GM19395 (cell line): ENCODE results near the gene AUTS2.

Source experiments
- ATAC-seq: cut with Tn5 transposase; IDR thresholded peaks from one replicate; pipeline ENCODE4 v1.9.1; 2021; ENCODE audit warnings: mild to moderate bottlenecking, moderate library complexity; ENCODE audit not compliant: unreplicated experiment

The AUTS2 gene

DNA sequence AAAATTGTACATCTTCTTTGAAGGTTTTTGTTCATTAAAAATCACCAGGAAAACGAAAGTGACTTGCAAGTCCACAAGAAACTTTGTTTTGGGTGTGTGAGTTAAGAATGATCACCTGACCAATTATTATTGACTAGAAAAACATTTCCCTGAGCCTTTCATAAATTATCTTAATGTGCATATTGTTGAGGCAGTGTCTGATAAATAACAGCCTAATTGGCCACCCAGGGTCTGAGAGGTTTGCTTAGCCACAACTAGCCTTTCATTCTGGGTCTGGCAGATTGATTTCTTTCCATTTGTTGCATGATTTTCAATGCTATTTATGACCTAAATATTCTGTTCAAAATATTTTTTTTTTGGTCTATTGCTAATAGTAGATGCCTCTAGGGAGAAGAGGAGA lies 152.8 kb downstream of the AUTS2 start:
- no peak for ATAC-seq

DNA sequence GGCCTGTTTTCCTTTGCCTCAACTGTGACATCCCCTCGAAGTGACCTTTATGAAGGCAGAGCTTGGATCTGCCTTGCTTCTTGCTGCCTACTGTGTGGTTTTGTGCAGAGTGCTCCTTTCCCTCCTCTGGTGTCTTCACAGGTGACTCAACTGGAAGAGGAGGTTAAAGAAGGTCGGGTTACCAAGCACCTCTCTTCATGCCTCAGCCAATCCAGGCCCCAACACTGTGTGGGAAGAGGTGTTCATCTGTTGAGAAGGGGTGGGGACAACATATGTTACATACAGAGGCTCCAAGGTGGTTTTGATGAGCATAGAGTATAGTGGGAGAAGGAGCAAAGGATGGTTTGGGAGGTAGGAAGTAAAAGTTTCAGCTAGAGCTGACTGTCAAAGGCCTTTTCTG lies 155.7 kb downstream of the AUTS2 start:
- ATAC-seq = no peak

DNA sequence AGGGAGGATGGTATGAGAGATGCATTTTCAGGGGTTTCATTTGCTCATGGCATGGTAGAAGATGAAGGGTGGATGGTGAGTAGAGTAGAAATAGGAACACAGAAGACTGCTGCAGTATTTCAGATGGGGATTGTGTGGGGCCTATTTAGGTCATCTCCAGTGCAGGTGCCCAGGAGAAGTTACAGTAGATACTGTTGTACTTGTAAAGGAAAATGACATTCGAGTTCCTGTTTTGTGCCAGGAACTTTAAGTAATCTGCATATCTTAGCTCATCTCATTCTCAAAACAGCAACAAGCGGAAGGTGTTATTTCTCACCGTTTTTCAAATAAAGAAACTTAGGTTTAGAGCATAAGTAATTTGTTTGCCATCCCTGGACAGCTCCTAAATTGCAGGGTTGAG lies 156.2 kb downstream of the AUTS2 start:
- no peak for ATAC-seq

DNA sequence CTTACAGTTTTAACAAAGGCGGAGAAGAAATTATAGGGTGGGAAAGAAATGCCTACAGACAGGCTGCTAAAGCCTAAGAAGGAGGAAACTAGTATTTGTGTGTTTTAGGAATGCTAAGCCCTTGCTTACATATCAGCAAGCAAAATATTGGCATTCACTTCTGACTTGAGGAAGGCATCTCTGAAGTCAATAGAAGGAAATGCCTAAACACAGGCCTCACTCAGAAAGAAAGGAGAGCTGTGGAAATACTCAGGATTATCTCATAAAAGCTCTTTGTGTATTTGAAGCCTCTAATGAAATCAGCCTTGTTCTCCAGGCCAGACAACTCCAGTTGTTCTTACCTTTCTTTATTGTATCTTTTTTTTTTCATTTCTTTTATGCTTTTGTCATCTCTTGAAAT lies 158.0 kb downstream of the AUTS2 start:
- no peak for ATAC-seq

DNA sequence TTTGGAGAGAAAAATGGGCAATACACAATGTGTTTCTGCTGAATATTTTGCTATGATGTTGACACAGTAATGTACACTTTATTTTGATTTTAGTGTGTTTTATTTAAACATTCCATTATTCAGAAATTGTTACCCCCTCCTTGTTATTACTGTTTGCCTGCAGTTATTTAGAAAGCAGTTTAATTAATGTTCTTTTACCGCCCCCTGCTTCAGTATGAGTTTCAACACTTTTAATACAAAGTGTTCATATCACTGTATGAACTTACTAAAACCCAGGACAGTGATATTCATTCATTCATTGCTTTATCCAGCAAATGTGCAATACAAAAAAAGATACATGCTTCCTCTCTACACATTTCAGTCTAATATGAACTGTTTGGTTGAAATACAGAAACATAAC lies 159.3 kb downstream of the AUTS2 start:
- ATAC-seq = no peak

DNA sequence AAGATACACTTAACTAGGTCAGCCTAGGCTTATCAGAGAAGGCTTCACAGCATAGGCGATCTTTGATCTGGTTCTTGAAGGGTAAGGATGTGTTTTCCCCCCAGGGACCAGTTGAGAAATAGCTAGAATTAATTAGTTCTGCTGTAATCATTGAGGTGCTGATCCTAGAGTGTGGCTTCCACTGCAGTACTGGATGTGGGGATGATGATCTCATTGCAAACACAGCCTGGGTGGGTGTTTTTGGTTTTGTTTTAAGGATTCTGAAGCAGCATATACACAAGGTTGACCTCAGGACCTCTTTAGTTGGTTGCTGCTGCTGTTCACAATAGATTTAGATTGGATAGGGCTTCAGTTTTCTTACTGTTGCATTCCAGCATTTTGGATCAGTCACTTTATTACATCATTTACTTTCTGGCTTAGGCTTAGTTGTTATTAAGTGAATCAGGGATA lies 159.7 kb downstream of the AUTS2 start:
- no peak for ATAC-seq

DNA sequence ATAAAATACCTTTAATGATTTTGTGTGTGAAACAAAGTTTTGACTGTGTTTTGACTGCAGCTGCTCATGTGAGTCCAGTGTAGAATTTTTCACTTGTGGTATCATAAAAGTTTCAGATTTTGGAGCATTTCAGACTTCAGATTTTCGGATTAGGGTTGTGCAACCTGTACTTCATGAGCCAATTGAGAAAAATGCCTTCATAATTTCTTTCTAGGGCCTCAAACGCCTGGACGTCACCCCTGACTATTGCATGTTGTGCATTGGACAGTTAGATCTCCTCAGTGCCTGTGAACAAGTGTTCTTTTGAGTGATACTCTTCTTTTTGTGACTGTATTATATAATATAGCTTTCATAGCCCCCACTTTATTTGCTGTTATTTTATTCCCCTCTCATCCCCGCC lies 161.1 kb downstream of the AUTS2 start:
- no peak for ATAC-seq

DNA sequence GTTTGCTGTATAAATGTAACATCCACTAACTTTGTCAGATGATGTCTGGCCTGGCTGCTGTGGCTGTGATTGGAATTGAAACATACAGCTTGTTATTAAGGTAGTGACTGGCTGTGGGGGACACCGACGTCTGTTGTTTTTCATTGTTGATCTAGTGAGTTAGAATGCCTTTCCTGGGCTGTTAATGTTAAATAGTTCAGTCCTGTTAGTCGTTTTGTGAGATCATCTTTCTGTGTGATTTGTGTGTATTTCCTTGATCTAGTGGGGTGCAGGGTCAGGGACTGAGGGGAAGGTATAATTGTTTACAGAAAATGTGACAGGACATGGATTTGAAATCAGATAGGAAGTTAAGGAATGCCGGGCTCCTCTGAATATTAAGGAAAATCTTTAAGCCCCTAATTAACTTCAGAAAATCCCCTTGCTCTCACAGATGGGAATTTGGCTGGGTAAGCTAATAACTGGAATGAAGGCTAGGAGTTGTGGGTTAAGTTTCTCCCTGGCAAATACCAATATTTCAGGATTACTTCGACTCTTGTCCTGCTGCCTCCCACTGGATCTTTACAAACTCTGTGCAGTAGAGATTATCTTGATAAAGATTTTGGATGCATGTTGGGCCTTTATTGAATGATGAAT lies 163.1 kb downstream of the AUTS2 start:
- ATAC-seq = no peak

DNA sequence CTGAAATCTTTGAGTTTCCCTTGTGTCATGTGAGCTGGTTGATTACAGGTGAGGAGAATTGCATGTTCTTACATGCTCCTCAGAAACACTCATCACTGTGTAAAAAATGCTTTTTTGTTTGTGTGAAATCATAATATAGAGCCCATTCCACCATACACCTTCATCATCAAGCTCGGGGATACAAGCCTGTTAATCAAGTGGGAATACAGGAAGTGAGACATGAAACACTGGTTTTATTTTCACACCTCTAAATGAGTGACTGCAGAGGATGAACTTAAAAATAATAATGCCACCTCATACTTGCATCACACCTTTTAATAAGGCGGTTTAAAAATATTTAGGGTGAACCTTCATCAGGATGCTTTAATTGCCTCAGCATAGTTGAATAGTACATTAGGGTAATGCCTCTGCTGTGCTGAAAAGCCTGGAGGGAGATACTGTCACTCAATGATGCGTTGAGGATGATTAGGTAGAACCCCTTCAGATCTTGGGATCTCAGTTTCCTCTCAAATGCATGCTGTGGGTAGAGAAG lies 164.6 kb downstream of the AUTS2 start:
- peak; percentile 50 for ATAC-seq

DNA sequence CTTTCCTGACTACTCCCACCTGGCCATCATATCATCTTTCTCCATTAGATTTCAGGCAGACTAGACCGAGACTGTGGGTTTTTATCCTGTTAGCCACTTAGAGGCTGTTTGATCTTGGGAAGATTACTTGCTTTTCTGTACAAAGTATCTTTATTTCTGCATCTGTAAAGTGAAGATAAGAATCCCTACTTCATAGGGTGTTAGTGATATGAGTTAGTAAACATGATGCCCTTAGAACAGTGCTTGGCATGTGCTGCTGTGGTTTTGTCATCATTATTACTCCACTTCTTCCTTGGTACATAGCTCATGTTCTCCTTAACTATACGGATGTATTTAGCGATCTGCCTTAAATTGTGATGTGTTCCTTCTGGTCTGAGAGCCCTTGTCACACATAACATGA lies 165.2 kb downstream of the AUTS2 start:
- no peak for ATAC-seq

DNA sequence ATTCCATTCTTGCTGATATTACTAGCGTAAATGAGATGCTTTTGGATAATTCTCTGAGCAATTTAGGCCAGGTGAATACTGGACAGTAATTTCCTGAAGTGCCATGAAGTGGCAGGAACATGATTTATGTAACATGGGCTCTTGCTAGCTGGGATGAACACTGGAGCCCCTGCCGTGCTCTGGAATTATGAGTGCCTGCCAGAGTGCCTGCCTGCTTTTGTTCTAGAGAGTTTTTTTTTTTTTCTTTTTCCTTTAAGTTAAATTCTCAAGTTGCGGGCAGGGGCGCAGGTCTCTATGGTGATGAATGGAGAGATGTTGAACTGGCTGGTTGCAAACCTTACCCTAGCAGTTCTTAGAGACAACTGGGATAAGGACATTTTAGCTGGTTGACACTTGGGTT lies 165.9 kb downstream of the AUTS2 start:
- no peak for ATAC-seq

DNA sequence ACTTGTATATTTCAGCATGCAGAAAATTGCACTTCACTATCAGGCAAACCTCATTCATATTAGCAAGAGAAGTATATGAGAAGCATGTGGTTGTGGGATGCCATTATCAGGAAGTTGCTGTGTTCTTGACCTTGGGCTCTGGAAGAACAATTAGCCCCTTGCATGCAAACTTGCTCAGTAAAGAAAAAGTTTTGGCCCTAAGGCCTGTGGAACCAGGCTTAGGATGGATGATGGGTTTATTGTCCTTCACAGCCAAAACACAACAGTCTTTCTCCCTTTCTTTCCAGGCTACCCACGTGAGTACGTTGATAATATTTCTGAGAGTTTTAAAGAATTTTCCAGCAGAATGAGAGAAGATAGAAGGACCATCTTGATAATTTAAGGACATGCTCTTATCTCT lies 166.4 kb downstream of the AUTS2 start:
- no peak for ATAC-seq

DNA sequence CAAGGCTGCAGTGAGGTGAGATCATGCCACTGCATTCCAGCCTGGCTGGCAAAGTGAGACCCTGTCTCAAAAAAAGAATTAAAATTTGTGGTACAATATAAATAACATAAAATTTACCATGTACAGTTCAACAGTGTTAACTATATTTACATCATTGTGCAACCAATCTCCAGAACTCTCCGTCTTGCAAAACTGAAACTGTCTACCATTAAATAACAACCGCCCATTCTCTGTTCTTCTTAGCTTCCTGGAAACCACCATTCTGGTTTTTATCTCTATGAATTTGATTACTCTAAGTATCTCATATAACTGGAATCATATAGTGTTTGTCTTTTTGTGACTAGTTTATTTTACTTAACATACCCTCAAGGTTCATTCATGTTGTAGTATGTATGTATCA lies 167.6 kb downstream of the AUTS2 start:
- ATAC-seq = no peak

DNA sequence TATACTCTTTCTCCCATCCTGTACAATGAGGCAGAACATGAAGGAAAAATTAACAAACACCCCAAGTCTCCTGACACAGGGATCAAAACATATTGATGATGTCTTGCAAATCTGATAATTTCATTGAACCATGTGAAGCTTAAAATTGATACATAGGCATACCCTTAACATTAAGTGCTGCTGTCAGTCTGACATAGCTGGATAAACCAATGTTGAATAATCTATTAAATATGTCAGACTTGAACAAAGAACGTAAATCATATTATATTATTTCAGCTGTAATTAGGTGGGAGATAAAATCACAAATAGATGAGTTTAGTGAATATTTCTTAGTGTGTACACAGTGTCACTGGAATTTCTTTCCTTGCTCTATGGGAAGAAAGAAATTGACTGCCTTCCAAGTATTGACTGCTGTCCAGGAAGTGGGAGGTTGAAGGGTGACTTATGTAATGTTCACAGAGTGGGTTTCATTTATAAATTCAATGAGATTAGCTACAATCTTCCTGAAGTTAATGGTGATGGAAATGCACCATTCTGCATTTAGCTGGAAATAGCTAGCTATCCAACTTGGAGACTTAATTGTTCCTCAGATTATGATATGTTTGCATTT lies 170.8 kb downstream of the AUTS2 start:
- no peak for ATAC-seq

DNA sequence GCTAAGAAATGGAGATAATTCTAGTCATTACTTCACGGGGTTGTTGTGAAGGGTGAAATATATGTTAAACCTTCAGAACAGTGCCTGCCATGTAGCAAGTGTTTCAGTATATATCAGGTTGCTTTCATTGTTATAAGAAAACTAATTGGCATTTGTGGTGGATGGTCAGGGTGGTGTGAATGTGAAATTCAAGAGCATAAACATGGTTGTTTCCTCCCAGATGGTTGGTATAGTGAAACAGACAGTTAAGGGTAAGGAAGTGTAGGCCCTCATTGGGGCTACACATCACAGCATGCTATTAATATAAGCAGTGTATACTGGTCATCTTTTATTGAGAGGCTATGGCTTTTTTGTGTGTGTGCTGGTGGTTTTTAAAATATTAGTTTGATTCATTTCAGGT lies 171.6 kb downstream of the AUTS2 start:
- ATAC-seq = no peak

DNA sequence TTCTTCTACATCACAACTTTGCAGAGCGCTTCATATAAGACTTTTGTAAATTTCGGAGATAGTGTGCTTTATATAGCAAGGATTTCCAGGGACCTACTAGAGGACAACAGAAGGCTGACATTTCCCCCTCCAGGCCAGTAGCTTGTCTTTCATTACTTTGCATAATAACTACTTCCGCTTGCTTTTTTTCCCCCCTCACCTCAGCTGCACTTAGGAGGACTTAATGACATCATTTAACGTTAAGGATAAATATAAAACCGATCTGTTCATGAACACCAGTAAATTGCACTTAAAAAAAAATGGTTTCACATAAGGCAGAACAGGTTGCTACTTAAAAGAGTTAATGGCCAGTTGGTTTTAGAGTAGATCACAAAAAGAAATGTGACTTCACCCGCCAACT lies 172.3 kb downstream of the AUTS2 start:
- no peak for ATAC-seq

DNA sequence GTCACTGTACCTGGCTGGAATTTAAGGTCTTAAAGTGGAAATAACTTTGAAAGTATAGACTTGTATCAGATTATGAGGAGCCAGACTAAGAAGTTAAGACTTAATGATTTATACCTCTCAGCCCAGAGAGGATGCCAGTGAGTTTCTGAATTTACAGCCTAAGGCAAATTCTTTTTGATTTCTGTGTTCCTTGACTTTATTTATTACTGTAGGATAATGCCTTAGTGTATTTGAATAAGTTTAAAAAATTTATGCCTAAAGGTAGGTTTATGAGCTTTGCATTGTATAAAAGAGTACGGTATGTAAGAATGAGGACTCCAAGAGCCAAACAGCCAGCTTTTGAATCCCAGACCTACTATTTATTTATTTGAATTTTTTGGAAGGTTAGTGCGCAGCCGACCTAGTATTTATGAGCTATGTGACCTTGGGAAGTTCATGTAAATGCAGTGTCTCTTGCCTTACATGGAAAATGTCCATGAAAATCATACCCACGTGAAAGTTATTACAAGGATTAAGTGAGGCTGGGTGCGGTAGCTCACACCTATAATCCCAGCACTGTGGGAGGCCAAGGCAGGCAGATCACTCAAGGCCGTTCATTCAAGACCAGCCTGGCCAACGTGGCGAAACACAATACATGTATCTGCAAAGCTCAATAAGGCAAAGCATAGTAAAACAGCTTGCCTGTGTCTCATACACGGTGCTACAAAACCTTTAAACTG lies 174.6 kb downstream of the AUTS2 start:
- ATAC-seq = no peak

DNA sequence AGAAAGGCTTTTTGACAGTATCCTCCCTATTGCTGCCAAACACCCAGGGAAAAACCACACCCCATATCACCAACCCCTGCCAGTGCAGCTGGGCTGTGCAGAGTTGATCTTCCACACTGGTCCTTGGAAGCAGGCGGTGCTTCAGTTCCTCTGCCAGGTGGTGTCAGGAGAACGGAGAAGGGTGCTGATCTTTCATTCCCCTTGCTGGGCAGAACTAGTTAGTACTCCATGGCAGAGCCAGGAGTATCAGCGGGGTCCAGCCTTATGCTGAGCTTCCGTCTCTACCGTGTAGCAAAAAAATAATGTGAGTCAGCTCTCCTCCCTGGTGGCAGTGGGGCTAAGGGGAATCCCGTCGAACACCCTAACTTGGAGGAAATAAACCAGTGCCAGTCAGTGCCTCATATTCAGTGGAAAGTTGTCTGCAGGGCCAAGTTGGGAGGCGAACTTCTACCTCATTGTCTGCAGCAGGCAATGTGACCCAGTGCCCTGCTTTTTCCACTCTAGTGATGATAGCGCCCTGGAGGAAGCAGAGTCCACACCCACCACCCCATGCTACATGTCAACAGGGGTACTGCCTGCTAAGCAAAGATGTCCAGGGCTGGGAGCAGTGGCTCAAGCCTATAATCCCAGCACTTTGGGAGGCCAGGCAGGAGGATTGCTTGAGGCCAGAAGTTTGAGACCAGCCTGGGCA lies 175.4 kb downstream of the AUTS2 start:
- no peak for ATAC-seq

DNA sequence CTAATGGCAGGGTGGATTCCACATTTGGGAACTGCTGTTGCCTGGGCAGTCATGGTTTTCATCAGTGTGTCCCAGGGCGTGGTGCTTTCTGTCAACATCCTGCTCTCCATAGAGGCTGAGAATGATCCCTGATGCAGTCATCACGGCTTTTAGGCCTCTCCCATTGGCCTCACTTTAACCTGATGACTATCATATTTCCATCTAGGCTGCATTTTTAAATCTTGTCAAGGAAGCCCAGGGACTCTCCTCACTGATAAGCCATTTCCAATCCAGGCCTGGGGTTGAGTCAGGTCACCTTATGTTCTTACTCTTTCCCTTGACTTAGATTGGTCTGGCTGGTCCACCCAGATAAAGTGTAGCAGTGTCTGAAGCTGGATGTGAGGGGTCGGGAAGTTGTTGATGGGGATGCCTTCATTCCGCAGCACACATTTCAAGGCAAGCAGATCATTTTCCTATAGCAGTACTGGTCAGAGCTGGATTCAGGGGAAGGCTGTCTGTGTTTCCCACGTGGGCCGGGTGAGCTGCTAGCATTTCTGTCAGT lies 177.0 kb downstream of the AUTS2 start:
- no peak for ATAC-seq

DNA sequence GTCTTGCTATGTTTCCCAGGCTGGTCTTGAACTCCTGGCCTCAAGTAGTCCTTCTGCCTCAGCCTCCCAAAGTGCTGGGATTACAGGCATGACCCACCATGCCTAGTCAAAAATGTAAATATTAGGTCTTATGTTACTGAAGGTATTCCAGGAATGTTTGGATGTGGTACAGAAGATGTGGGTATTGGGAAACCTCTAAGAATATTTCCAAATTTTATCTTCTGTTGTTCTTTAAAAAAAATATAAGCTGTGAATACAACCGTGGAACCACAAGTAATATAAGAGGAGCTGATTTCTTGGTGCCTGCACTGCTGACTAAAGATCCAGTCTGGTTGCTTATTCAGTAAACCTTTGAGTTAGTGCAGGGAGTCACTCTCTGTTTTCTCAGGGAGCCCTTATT lies 178.3 kb downstream of the AUTS2 start:
- no peak for ATAC-seq

DNA sequence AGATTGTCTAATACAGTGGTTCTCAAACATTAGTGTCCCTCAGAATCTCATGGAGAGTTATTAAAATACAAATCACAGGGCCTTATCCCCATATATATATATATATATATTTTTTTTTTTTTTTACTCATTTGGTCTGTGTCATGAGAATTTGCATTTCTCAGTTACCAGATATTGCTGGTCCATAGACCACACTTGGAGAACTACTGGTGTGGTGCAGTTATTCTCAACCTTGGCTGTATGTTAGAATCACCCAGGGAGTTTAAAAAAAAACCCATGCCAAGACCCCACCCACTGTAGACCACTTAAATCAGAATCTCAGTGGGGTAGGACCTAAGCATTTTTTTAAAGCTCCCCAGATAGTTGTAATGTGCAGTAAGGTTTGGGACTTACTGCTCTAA lies 179.9 kb downstream of the AUTS2 start:
- no peak for ATAC-seq
